A673 (cell line): ENCODE data around the gene XDH.

ENCODE experiments used
- EZH2 ChIP-seq: fragments of 200-600 bp; sonication (generic); IDR thresholded peaks from 2 replicates; pipeline ENCODE4 v1.6.1; 2017; ENCODE audit warnings: borderline replicate concordance, low read depth, mild to moderate bottlenecking, mixed read lengths, antibody characterized with exemption, low read length; ENCODE audit not compliant: poor library complexity, severe bottlenecking
- TF ChIP-seq, protein P1 (sequence below): fragments of 300-800, 200-600 bp; sonication (generic); conservative IDR thresholded peaks from 2 replicates; pipeline ENCODE4 v1.5.1; 2017; ENCODE audit warnings: low read depth, mild to moderate bottlenecking, antibody characterized with exemption, low read length, moderate library complexity, mixed read lengths

GRCh38 chr2:31318361-31319336, 95.9 kb downstream of the XDH start:
- TF ChIP-seq, protein P1, sequence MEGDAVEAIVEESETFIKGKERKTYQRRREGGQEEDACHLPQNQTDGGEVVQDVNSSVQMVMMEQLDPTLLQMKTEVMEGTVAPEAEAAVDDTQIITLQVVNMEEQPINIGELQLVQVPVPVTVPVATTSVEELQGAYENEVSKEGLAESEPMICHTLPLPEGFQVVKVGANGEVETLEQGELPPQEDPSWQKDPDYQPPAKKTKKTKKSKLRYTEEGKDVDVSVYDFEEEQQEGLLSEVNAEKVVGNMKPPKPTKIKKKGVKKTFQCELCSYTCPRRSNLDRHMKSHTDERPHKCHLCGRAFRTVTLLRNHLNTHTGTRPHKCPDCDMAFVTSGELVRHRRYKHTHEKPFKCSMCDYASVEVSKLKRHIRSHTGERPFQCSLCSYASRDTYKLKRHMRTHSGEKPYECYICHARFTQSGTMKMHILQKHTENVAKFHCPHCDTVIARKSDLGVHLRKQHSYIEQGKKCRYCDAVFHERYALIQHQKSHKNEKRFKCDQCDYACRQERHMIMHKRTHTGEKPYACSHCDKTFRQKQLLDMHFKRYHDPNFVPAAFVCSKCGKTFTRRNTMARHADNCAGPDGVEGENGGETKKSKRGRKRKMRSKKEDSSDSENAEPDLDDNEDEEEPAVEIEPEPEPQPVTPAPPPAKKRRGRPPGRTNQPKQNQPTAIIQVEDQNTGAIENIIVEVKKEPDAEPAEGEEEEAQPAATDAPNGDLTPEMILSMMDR: no peak
- no peak for TF ChIP-seq EZH2
